ENCODE measurements around the gene RRBP1.
A peak's percentile ranks its signal among the peaks of the same experiment; 100 is the strongest.

Gene RRBP1

DNA sequence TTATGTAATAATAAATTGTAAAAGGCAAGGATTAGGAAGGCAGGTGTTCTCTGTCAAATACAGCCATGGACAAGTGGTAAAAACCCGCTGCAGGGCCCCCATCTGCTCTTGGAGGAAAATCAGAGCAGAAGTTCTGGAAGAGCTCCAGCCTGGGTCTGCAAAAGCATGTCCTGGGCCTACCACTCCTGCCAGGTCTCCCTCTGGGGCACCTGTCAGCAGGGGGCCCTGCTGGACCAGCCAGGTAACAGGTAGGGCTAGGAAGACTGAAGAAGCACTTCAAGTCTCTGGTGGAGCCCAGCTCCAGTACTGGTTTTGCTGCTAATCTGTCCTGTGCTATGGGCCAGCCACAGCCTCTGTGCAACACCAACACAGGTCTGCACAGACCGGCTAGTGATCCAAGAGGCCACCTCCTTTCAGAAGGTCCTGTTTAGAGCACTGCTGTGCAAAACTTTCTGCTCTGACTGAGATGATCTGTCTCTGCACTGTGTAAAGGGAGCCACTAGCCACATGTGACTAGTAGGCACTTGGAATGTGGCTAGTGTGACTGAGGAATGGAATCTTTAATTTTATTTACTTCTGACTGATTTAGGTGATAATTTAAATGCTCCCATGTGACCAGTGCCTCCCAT, 30.2 kb downstream of the RRBP1 start:
- no peak for DNase-seq (ENCODE audit: low spot score)

DNA sequence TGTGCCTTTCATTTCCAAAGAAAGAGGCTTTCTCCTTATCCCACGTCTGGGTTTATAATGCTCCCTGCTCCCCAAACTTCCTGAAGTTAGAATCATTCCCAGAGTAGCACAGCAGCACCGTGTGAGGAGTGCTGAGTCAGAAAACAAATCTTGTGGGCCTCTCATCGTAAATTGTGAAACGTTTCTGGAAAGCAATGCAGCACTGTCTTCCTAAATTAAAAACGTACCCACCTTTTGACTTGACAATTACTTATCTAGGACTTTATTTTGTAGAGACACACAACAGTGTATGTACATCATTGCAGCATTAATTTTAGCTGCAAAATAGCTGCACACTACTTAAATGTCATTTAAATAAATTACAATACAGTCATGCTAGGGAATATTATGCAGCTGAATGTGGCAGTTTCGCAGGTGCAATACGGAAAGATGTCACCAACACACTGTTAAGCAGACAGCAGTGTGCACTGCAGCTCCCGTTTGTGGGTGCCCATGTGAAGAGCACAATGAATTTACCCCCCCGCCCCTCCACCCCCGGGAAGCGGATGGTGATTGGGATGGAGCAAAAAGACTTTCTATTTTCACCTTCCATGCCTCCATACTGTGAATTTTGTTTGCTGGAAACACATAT, 30.8 kb downstream of the RRBP1 start:
- no peak for DNase-seq (ENCODE audit: low spot score)
- TF ChIP-seq, protein P1, sequence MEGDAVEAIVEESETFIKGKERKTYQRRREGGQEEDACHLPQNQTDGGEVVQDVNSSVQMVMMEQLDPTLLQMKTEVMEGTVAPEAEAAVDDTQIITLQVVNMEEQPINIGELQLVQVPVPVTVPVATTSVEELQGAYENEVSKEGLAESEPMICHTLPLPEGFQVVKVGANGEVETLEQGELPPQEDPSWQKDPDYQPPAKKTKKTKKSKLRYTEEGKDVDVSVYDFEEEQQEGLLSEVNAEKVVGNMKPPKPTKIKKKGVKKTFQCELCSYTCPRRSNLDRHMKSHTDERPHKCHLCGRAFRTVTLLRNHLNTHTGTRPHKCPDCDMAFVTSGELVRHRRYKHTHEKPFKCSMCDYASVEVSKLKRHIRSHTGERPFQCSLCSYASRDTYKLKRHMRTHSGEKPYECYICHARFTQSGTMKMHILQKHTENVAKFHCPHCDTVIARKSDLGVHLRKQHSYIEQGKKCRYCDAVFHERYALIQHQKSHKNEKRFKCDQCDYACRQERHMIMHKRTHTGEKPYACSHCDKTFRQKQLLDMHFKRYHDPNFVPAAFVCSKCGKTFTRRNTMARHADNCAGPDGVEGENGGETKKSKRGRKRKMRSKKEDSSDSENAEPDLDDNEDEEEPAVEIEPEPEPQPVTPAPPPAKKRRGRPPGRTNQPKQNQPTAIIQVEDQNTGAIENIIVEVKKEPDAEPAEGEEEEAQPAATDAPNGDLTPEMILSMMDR (IDR thresholded peaks at IDR 0.05; ENCODE audit: extremely low read depth, missing control alignments) = no peak

More for the DNA sequence above, 30.2 kb downstream of the RRBP1 start:
- TF ChIP-seq, protein P1 (IDR thresholded peaks at IDR 0.05; ENCODE audit: extremely low read depth, missing control alignments) = no peak

DNA sequence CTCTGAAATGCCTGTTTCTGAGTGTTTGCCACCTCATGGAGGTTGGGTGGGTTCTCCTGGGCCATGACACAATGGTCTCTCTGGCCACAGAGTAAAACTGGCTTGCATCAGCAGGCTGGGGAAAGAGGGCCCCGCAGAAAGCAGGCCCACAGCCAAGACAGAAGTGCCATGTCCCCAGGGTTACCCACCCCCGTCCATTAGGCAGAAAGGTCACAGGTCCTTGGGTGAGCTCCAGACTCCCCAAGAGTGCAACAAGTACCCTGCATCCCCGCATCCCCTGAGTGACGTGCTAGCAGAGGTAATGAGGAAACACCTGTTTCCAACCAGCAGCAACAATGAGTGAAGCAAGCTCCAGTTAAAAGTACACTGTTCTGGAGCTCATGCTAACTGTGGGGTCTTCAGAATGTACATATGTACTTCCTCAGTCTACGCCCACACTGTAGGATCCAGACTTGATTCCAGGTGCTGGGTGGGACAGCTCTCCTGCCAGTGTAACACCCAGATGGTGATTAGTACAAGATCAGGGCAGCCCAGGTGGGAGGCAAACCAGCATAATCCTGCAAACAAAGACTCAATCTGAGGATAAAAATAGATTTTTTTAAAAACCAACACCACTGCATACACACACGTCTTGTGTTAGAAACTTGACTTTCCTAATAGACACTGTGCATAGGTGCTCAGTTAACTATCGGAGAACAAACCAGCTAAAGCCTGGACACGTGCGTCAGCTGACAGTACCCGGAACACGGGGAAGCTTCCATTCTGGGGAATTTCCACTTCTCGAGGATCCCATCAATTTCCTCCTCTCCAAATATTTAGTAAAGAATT, 31.5 kb downstream of the RRBP1 start:
- DNase-seq (ENCODE audit: low spot score) = no peak
- TF ChIP-seq, protein P1 (IDR thresholded peaks at IDR 0.05; ENCODE audit: extremely low read depth, missing control alignments) = no peak

DNA sequence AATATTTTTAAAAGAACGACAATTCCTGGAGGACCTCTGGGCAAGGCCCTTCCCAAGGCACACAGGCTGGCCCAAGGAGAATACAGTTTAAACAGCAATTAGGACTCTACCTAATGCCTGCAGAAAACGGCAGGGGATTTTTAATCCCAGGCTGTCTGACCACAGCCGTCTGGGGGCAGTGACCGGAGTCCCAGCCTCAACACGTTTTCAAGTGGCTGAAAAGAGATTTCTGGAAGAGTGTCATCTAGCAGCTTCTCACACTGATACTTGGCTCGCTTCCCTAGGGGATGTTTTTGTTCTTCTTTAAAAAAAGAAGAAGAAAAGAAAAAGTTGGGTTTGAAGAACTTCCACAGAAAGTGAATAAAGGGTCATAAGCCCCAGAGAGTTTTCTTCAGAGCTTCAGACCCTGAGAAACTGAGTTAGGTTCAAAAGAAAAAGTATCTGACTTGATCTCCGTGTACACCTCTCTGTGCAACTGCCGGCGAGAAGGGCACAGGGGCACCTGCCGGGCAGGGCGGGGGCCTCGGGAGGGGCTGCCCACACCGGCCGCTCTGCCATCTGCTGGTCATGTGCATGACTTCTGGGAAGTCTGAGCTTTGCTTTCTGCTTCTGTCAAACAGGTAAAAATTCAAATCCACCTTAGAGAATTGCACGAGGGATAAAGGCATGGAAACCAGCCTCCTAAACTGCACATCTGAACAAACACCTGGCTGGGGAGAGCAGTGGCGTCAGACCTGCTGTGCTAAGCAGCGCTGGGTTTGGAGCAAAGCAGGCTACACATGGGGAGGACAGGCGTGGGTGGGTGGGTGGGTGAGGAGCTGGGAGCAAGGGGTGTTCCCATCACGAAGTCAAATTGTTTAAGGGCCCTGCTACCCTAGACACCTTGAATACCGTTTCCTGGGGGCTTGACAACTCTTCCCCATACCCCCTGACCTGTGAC, 33.0 kb downstream of the RRBP1 start:
- peak; percentile 64 for DNase-seq (ENCODE audit: low spot score)
- TF ChIP-seq, protein P1 (IDR thresholded peaks at IDR 0.05; ENCODE audit: extremely low read depth, missing control alignments) = no peak

DNA sequence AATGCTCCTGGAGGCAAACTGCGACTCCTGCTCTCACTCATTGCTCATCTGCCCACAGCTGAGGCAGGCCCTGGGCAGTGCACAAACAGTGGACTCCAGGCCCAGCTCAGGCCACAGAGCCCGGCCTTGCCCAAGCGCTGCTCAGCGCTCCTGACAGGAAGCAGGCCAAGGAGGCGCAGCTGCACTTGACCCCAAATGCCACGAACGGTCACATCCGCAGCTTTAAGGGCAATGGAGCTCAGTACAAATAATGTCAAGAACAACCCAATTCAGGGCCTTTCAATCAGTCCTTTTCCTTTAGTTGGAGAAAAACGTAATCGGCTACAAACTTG, 33.8 kb downstream of the RRBP1 start:
- no peak for DNase-seq (ENCODE audit: low spot score)
- TF ChIP-seq, protein P1 (IDR thresholded peaks at IDR 0.05; ENCODE audit: extremely low read depth, missing control alignments) = no peak

DNA sequence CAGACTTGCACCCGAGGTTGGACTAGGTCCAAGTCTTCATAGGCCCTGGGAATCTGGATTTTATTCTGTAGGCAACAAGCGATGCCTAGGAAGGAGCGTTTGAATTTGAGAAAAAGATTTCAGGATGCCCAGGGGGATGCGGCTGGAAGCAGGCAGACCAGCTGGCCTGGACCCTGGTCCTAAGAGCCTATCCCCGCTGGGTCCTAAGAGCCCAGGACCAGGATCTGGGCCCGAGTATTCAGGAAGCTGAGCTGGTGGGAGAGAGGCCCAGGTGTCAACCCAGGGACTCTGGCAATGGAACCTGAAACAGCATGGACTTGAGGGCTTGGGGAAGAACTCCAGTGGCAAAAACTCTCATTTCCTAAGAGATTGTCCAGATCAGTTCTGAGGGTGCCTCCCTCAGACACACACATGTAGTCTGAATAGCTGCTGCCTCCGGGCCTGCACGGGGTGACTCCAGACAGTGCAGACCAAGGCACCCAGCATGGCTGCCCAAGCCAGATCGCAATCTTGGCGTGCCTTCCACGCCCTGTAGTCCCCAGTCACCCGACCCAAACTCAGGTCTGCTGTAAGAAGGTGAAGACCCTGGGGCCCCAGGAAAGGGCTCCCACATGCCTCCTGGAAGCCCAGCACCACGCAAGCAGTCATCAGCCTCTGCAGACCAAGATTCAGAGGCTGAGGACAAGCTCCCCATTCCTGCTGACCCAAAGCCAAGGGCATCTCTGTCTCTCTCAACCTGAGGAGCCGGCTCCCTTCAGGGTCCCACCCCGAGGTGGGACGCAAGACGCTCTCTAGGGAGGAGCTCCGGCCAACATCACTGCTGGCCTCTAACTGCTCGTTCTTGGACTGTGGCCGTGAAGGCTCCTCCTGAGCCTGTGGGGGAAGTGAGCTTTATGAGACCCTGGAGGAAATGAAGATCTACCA, 34.4 kb downstream of the RRBP1 start:
- DNase-seq (ENCODE audit: low spot score) = no peak
- TF ChIP-seq, protein P1 (IDR thresholded peaks at IDR 0.05; ENCODE audit: extremely low read depth, missing control alignments) = no peak
